SU-DHL-6 (cell line): ENCODE results near the gene NXPH3.

Experiments
- H2AFZ ChIP-seq: fragments of 200-600 bp; sonication (generic); 2 replicates; pipeline ENCODE4 v1.6.1; 2014; ENCODE audit warnings: low read depth, mild to moderate bottlenecking, moderate library complexity, mixed read lengths, antibody characterized with exemption, low read length; ENCODE audit not compliant: severe bottlenecking
- H3F3A ChIP-seq: fragments of 200-600 bp; shearing (Covaris generic); 2 replicates; pipeline ENCODE4 v1.6.0; 2016; ENCODE audit warnings: antibody characterized with exemption, mild to moderate bottlenecking; ENCODE audit not compliant: insufficient read depth
- H3K27ac ChIP-seq: fragments of 200-600 bp; sonication (generic); 2 replicates; pipeline ENCODE4 v1.5.1; 2016; ENCODE audit warnings: low read depth, mild to moderate bottlenecking, low read length, moderate library complexity, mixed read lengths
- H3K27me3 ChIP-seq: fragments of 200-600 bp; sonication (generic), shearing (Covaris generic); 2 replicates; pipeline ENCODE4 v1.6.0; 2014; ENCODE audit warnings: mild to moderate bottlenecking, low read length
- H3K36me3 ChIP-seq: fragments of 200-600 bp; sonication (generic); 2 replicates; pipeline ENCODE4 v1.6.1; 2014; ENCODE audit warnings: mild to moderate bottlenecking, low read length, mixed read lengths
- H3K4me2 ChIP-seq: fragments of 300-600, 200-600 bp; shearing (Covaris generic), sonication (generic); 2 replicates; pipeline ENCODE4 v1.6.0; 2014; ENCODE audit warnings: low read length, low read depth, mild to moderate bottlenecking; ENCODE audit not compliant: poor library complexity, severe bottlenecking
- H3K4me3 ChIP-seq: fragments of 200-600 bp; sonication (generic); 2 replicates; pipeline ENCODE4 v1.5.1; 2014; ENCODE audit warnings: antibody characterized with exemption, low read length, mild to moderate bottlenecking, mixed read lengths; ENCODE audit not compliant: insufficient read depth, poor library complexity, severe bottlenecking
- H3K79me2 ChIP-seq: fragments of 200-600 bp; sonication (generic); 2 replicates; pipeline ENCODE4 v1.6.1; 2014; ENCODE audit warnings: mild to moderate bottlenecking, low read length, moderate library complexity; ENCODE audit not compliant: insufficient read depth
- H3K9ac ChIP-seq: fragments of 200-600 bp; sonication (generic); 2 replicates; pipeline ENCODE4 v1.7.0; 2014; ENCODE audit warnings: mild to moderate bottlenecking, low read length
- H3K9me2 ChIP-seq: fragments of 200-600 bp; sonication (generic); replicated peaks from 2 replicates; pipeline ENCODE4 v1.6.1; 2014; ENCODE audit warnings: low read length; ENCODE audit not compliant: insufficient read depth
- H3K9me3 ChIP-seq: fragments of 200-600 bp; sonication (generic); 2 replicates; pipeline ENCODE4 v1.6.1; 2014; ENCODE audit warnings: low read length, mixed read lengths; ENCODE audit not compliant: insufficient read depth
- H4K20me1 ChIP-seq: fragments of 200-600 bp; sonication (generic); 2 replicates; pipeline ENCODE4 v1.6.1; 2014; ENCODE audit warnings: low read depth, mild to moderate bottlenecking, antibody characterized with exemption, low read length, moderate library complexity, mixed read lengths
- EZH2phosphoT487 ChIP-seq: fragments of 200-600 bp; sonication (generic), shearing (Covaris generic); conservative IDR thresholded peaks from 2 replicates; pipeline ENCODE4 v1.6.1; 2018; ENCODE audit warnings: mild to moderate bottlenecking, antibody characterized with exemption, low read length, moderate library complexity, mixed read lengths
- TF ChIP-seq, protein P1 (sequence below): fragments of 200-600 bp; sonication (generic); IDR thresholded peaks from one replicate; pipeline ENCODE4 v1.5.1; 2017; ENCODE audit warnings: antibody characterized with exemption, mild to moderate bottlenecking, low read length, moderate library complexity; ENCODE audit not compliant: insufficient read depth, poor library complexity, severe bottlenecking

Gene NXPH3

DNA sequence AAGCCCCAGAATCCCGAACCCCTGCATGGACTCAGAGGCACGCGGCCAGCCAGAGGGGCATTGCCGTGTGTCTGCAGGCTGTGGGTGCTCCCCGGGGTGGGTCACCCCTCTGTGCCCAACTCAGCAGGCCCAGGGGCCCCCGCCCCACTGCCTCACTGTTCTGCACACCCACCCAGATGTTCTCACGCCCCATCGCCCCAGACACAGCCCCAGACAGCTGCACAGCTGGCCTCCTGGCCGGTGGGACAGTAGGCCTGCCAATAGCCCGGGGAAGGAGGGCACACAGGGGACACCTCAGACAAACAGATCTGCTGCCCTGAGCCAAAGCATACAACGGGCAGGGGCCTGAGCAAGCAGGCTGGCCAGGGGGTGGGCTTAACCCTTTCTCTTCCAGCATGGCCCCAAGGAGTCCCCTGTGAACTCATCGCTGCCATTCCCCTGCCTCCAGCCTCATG lies 27.6 kb upstream of the NXPH3 start:
- no peaks in the 10 kb centered on the region for H4K20me1 ChIP-seq
- no peak overlapping the region for H2AFZ ChIP-seq
- H3K9me2 ChIP-seq = no peaks in the 10 kb centered on the region
- TF ChIP-seq EZH2phosphoT487 = no peak
- TF ChIP-seq, protein P1, sequence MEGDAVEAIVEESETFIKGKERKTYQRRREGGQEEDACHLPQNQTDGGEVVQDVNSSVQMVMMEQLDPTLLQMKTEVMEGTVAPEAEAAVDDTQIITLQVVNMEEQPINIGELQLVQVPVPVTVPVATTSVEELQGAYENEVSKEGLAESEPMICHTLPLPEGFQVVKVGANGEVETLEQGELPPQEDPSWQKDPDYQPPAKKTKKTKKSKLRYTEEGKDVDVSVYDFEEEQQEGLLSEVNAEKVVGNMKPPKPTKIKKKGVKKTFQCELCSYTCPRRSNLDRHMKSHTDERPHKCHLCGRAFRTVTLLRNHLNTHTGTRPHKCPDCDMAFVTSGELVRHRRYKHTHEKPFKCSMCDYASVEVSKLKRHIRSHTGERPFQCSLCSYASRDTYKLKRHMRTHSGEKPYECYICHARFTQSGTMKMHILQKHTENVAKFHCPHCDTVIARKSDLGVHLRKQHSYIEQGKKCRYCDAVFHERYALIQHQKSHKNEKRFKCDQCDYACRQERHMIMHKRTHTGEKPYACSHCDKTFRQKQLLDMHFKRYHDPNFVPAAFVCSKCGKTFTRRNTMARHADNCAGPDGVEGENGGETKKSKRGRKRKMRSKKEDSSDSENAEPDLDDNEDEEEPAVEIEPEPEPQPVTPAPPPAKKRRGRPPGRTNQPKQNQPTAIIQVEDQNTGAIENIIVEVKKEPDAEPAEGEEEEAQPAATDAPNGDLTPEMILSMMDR = no peak
- no peaks in the 10 kb centered on the region for H3F3A ChIP-seq
- H3K4me3 ChIP-seq = no peak overlapping the region
- no peaks in the 10 kb centered on the region for H3K36me3 ChIP-seq
- H3K27ac ChIP-seq = no peak overlapping the region
- H3K9me3 ChIP-seq = no peaks in the 10 kb centered on the region; the same call in 1 of the 2 replicates
- no peaks in the 10 kb centered on the region for H3K79me2 ChIP-seq
- H3K27me3 ChIP-seq = no peaks in the 10 kb centered on the region
- H3K4me2 ChIP-seq = no peak overlapping the region
- no peak overlapping the region for H3K9ac ChIP-seq

DNA sequence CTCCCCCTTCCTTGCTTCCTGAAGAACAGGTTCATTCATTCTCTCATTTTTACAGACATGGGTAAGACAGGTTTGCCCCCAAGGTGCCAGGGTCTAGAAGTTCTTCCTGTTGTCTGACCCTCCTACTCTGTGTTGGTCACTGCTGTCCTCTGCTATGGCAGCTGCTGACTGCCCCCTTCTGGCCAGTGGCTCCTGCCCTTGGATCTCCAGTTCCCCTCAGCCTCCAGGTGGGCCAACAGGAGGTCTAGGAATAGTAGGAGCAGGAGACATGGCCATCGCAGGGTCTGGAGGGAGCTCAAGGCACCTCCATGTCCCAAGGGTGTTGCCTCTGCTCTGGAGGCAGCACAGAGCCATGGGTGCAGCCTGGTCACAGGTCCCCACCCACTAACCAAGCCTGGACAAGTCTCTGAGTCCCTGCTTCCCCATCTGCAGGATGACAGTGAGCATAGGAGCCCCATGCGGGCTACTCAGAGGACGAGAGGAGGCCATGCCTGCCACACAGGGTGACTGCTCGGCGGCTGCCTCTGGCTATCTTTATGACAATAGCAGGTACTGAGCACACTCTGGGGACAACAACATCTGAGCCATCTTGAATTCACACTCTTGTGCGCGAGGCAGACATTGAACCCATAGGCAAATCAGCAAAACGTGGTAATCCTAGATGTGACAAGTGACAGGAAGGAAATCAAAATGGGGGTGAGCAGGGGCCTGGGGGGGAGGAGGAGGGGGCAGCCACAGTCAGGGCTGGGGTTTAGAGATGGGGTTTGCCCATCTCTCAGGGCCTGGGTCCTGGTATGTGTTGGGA lies 27.0 kb upstream of the NXPH3 start:
- Histone ChIP-seq H3K9me3 (no peaks in the 10 kb centered on the region; the same call in 1 of the 2 replicates), H4K20me1 (no peaks in the 10 kb centered on the region), H2AFZ (no peak overlapping the region), H3K79me2 (no peaks in the 10 kb centered on the region), H3F3A (no peaks in the 10 kb centered on the region), H3K27ac (no peak overlapping the region), H3K36me3 (no peaks in the 10 kb centered on the region), H3K27me3 (no peaks in the 10 kb centered on the region), H3K4me3 (no peak overlapping the region), H3K9ac (no peak overlapping the region), H3K9me2 (no peaks in the 10 kb centered on the region), H3K4me2 (no peak overlapping the region)
- TF ChIP-seq EZH2phosphoT487 = no peak
- TF ChIP-seq, protein P1 = peak; percentile 18

DNA sequence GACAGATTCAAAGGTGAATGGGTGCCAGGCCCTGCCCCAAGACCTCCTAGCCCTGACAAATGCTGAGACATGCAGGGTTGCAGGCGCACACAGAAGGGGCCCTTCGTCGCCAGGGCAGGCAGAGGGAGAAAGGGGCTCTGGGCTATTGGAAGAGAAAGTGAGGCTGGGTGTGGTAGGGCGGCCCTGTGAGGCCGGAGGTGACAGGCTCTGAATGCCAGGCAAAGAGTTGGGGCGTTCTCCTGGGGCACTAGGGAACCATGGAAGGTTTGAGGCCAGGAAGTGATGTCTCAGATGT lies 26.4 kb upstream of the NXPH3 start:
- no peaks in the 10 kb centered on the region for H3K36me3 ChIP-seq
- H3K27ac ChIP-seq = no peak overlapping the region
- no peak overlapping the region for H3K9ac ChIP-seq
- H3K9me2 ChIP-seq = no peaks in the 10 kb centered on the region
- H3K27me3 ChIP-seq = no peaks in the 10 kb centered on the region
- H3K79me2 ChIP-seq = no peaks in the 10 kb centered on the region
- H3K4me3 ChIP-seq = no peak overlapping the region
- no peak for TF ChIP-seq EZH2phosphoT487
- TF ChIP-seq, protein P1 = no peak
- H3F3A ChIP-seq = no peaks in the 10 kb centered on the region
- no peak overlapping the region for H2AFZ ChIP-seq
- H4K20me1 ChIP-seq = no peaks in the 10 kb centered on the region
- H3K4me2 ChIP-seq = no peak overlapping the region
- H3K9me3 ChIP-seq = no peaks in the 10 kb centered on the region
